Erythroblast (primary cell): ENCODE results near the gene ZBTB7C.

ENCODE experiments used
- DNase-seq, 2 experiments: peaks; one replicate each; lab custom pipeline; 2025; lab: John Stamatoyannopoulos, UW
- GATA1 ChIP-seq: IDR thresholded peaks from 2 replicates; pipeline ENCODE4 v1.6.1; 2011; ENCODE audit warnings: low read depth, mild to moderate bottlenecking, control low read depth, low read length, moderate library complexity
- POLR2A ChIP-seq: IDR thresholded peaks from 2 replicates; pipeline ENCODE4 v1.6.1; 2011; ENCODE audit warnings: mild to moderate bottlenecking, low read length

Gene ZBTB7C

DNA sequence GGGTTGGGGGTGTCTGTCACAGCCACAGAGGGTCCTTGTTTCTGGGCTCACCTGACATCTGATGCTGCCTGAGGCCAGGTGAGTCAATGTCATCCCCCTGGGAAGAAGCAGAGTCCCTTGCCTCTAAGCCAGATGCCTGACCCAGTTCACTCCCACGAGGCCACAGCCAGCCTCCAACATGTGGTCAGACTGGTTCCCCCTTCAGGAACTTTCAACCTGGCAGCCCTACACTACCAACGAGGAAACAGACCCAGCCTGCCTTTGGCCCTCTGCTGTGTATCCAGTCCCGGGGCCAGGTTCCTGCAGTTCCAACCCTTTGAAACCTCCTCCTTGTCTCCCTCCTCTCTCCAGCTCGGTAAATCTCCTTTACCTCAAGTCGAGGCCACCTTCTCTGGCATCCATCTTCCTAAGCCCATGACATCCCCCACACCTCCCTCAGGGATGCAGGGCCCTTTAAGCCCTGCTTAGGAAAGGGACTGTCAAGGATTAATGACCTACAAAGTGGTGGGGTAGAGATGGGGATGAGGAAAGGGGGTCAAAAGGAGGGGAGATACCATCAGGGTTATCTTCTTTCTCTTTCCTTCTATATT is 429.5 kb downstream of the ZBTB7C start:
- no peak for DNase-seq
- TF ChIP-seq POLR2A (no peak), GATA1 (no peak)

DNA sequence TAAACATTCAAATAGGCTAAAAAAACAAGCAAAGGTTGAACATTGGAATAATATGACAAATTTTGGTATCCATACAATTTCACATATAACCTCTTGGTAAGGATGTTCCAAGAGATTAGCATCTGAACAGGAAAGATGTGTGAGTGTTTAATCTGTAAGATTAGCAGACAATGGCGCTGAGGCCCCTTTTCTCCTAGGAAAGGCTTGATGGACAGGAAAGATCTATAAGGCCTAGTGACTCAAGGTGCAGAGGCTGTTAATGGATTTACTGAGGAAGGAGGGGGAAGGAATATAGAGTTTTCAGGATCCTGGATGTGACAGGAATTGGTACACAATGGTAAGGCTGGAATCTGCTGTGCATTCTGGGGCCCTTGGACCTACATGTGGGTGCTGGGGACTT is 430.6 kb downstream of the ZBTB7C start:
- TF ChIP-seq POLR2A (no peak), GATA1 (no peak)
- DNase-seq, result no peak

GRCh38 chr18:47978141-47978540 is 431.0 kb downstream of the ZBTB7C start:
- TF ChIP-seq GATA1 (no peak), POLR2A (no peak)
- no peak for DNase-seq
